NT2/D1 (cell line): ENCODE data around the gene LARP1.

ENCODE experiments used
- SUZ12 ChIP-seq: IDR thresholded peaks from 2 replicates; pipeline ENCODE4 v1.6.1; 2011; ENCODE audit not compliant: insufficient read length, insufficient read depth; ENCODE audit errors: extremely low read depth
- ZNF274 ChIP-seq: IDR thresholded peaks from 2 replicates; pipeline ENCODE4 v1.6.1; 2011; ENCODE audit warnings: mild to moderate bottlenecking, low read depth, low read length

DNA sequence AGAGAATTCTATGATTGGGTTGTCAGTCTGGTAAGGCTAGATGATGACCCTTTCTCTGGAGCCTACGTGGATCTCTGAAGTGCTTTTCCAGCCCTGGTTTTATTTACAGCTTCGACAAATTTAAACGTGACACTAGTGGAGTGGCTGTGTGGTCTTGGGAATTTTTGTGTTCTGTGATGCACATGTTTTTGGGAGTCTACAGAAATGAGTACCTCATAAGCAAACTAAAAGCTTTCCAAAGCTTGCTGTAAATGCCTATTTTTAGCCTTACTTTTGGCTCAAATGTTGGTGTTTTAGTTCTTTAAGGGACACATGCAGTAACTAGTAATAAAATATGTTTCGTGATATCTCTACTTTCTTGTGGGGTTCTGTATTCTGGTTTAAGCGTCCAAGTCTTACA, 3.3 kb downstream of the LARP1 start:
- no peak for TF ChIP-seq SUZ12
- no peak for TF ChIP-seq ZNF274
